GM18858 (cell line): ENCODE results near the gene TAF6.

Experiments
- ATAC-seq: cut with Tn5 transposase; IDR thresholded peaks from one replicate; pipeline ENCODE4 v1.9.1; 2021; ENCODE audit not compliant: unreplicated experiment

TAF6 gene

DNA sequence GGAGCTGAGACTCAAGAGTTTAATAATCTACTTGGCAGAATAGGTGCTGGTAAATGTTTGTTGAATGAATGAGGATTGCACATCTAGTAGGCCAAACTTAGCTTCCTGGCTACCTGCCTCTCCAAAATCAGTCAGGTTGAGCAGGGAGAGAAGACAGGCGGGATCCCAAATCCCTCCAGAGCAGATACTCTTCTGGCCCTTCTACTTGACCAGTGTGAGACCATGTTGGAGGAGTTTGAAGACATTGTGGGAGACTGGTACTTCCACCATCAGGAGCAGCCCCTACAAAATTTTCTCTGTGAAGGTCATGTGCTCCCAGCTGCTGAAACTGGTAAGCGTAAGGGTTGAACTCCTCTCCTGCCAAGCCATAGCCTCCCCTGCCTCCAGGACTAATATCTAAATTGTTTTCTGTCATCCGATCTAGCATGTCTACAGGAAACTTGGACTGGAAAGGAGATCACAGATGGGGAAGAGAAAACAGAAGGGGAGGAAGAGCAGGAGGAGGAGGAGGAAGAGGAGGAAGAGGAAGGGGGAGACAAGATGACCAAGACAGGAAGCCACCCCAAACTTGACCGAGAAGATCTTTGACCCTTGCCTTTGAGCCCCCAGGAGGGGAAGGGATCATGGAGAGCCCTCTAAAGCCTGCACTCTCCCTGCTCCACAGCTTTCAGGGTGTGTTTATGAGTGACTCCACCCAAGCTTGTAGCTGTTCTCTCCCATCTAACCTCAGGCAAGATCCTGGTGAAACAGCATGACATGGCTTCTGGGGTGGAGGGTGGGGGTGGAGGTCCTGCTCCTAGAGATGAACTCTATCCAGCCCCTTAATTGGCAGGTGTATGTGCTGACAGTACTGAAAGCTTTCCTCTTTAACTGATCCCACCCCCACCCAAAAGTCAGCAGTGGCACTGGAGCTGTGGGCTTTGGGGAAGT is 5.4 kb upstream of the TAF6 start:
- ATAC-seq = no peak

DNA sequence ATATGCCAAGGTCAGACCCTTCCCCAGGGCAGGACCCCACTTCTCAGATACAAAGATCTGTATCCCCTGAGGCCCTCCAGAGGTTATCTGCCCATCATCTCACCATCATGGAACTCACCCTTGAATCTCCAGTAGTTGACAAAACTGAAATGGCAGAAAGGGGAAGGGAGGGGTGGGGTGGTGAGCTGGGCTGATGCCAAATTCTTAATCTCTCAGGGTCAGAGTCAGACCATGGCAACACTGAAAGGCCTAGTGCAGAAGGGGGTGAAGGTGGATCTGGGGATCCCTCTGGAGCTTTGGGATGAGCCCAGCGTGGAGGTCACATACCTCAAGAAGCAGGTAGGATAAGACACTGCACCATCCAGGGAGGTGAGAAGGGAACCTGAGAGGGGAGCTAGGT is 3.4 kb upstream of the TAF6 start:
- no peak for ATAC-seq

DNA sequence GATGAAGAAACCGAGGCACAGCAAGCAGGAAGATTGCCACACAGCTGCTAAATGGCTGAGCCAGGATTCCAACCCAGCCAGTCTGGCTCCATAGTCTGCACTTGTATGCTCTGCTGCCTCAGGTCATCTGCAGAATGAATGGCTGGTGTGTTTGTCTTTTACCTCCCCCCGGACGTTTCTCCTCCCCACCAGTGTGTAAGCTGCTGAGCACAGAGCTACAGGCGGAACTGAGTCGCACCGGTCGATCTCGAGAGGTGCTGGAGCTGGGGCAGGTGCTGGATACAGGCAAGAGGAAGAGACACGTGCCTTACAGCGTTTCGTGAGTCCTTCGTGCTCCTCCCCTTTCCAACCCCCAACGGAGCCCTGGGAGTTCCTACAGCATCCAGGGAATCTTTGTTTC is 2.9 kb upstream of the TAF6 start:
- ATAC-seq = no peak

DNA sequence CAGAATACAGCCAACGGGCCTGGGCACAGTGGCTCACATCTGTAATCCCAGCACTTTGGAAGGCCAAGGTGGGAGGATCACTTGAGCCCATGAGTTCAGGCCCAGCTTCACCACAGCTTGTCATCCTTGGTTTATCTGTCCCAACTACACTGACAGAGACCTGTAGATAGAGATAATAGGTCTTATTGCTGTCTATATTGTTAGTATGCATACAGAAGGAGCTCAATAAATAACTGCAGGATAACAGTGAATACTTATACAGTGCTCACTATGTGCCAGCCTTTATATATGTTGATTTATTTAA is 1.5 kb upstream of the TAF6 start:
- no peak for ATAC-seq

DNA sequence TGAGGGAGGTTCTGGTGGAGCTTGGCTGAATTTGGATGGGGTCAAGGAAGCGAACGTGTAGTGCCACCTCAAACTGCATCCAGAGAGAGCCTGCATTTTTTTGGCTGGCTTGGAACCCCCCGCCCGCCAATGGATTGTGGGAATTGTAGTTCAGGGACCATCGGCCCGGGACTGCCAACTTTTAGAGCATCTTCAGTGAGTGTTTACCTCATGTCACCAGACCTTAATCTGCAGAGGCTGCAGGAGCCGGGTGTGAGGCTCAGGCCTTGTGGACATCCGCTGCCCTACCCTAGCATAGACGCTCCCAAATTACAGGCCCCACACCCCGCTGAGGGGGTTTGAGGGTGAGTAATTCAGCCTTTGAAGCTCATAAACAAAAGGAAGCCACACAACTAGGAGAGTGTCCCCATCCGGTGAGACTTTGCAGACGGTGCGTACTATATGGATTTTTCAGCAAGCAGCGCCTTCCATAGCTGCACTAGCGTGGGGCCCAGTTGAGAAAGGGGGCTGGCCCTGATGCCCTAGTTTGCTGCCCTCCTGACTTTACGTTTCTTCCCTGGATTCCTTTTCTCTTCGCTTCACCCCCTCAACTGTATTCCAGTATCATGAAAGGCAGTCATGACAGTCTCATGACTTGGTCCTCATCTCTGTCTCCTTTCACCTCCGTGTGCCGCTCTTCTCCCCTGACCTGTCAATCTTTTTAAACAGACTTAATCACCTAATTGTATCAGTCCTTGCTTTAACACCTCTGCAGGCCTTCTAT is 993 bp upstream of the TAF6 start:
- peak; percentile 22 for ATAC-seq

DNA sequence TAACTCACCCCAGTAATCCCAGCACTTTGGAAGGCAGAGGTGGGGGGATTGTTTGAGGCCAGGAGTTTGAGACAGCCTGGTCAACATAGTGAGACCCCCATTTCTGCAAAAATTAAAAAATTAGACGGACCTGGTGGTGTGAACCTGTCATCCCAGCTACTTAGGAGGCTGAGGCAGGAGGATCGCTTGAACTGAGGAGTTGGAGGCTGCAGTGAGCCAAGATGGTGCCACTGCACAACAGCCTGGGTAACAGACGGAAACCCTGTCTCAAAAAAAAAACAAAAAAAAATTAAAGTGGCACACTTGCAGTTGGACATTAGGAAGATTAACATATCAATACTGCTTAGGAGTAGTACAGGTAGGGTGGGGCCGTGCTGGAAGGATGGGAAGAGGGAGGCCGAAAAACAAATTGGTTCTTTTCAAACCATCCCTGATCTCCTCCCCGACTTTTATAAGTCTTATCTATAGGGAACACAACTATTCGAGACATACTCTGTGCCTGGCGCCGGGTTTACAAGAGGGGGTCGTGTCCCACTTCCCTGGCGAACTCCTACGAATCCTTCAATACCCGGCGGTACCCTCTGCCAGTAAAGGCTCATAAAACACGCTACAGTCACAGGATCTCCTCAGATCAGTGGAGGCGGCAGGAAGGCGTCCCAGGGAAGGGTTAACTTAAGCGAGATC is 628 bp downstream of the TAF6 start:
- ATAC-seq = no peak

DNA sequence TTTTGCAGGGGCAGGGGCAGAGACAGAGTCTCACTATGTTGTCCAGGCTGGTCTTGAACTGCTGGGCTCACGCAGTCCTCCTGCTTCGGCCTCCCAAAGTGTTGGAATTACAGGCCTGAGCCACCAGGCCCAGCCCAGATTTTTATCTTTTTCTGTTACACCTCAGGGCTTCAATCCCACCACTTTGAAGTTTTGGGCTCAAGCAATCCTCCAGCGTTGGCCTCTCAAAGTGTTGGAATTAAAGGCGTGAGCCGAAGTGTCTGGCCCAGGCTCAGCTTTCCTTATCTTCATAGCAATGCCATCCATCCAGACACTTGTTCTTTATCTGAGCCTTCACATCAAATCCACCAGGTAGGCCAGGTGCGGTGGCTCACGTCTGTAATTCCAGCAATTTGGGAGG is 4.1 kb downstream of the TAF6 start:
- no peak for ATAC-seq

DNA sequence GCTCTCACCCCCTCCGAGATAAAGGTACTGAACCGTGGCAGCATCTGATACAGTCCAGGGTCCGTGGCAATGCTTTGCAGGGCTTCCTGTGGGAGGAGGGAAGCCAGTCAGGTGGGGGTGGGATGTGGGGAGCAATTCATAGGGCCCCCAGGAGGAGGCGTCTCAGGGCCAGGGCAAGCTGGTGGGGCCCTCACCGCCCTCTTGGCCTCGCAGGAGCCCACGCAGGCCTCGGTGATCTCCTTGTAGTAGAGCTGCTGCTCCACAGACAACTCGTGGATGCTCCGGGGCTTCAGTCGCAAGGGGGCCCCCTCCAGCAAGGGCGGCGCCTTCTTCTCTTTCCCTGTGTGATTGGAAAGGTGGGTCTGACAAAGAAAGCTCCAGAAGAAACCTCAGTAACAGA is 7.2 kb downstream of the TAF6 start:
- no peak for ATAC-seq

DNA sequence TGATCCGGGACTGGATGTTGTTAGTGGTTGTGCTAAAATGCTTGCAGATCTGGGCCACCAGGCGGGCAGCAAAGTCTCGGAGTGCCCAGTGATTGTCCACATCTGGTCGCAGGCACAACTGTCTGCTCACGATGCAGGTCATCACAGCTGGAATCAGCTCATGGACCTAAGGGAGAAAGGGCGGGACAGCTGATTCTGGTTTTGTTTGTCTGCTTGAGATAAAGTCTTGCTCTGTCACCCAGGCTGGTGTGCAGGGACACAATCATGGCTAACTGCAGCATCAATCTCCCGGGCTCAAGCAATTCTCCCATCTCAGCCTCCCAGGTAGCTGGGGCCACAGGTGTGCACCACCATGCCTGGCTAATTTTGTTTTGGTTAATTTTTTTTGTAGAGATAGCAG is 8.0 kb downstream of the TAF6 start:
- ATAC-seq = no peak

DNA sequence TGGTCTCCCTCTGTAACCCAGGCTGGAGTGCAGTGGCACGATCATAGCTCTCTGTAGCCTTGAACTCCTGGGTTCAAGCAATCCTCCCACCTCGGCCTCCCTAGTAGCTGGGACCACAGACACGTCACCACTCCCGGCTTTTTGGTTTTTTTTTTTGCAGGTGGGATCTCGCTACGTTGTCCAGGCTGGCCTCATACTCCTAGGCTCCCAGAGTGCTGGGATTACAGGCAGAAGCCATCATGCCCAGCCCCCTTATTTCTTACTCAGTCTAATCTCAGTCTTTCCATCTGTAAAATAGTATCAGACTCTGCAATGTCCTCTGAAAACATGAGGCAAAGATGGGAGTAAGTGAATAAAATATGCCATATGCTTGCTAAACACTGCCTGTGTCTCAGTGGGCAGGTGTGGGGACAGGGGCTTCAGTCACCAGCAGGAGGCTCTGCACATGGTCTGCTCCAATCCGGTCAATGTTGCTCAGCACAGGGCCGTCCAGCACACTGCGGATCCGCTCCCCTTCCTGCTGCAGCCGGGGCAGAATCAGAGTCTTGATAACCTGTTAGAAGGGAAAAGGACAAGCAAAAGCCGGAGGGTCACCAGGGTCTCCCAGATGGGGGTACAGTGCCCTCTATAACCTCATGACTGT is 9.5 kb downstream of the TAF6 start:
- ATAC-seq = no peak

DNA sequence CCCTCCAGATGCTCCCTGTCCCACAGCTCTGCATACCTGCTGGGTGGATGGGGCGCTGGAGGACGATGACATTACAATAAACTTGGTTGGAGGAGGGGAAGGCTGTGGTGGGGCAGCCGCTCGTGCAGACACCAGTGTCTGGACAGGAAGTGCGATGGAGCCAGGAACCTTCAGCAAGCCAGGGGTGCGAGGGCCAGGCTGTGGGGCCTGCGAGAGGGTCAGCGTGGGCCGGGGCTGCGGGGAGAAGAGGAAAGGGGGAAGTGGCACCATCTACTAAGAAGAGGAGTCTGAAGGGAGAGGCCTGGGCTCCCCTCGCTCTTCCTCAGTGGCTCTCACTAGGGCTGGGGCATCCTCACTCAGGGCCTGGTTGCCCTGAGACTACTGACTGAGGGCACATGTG is 11.3 kb downstream of the TAF6 start:
- no peak for ATAC-seq

DNA sequence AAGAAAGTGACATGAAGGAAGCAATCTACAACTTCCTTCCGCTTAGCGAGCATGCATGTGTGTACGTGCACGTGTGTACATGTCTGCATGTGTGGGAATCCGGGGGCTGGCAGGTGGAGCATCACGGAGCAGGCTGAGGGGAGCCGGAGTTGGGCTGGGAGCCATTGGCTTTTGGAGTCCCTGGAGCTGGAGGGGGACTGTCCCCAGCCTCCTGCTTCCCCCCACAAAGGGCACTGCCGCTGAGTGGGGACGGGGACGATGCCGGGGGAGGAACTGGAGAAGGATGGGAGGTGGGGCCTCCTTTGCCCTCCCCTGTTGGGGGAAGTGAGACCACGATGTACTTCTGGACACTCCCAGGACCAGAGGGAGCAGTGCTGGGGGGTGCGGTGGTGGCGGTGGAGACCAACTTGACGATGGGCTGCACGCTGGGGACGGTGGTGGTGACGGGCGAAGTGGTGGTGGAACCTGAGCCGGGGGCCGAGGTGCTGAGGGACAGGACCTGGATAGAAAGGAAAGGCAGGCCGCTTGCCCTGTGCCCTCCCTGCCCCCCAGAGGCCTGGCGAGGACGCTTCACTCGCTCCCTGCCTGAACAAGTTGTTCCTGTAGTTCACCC is 11.9 kb downstream of the TAF6 start:
- ATAC-seq = no peak

DNA sequence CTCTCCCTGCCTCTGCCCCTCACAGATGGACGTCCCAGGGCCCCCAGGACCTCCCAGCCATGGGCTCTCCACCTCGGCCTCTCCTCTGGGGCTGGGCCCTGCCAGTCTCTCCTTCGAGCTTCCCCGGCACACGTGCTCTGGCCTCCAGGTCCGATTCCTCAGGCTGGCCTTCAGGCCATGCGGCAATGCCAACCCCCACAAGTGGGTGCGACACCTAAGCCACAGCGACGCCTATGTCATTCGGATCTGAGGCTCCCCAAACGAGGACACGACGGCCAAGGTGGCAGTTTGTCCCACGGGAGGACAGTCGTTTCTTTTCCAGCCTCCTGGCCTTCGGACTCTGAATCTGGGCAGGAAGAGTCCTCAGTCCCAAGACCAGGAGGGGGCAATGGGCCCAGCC is 12.5 kb downstream of the TAF6 start:
- ATAC-seq = no peak

DNA sequence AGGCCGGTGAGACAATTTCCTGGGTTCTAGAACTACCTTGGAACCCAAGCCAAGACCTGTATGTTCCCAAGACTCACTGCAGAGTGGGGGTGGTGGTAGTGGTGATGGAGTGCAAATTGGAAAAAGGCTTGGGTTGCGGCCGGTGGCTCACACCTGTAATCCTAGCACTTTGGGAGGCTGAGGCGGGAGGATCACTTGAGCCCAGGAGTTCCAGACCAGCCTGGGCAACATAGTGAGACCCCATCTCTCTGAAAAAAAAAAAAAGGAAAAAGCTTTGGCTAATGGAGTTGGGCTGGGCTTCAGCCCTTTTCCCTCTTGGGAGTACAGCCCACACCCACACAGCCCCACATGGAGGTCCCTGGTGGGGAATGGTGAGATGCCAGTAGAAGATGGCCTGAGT is 13.6 kb downstream of the TAF6 start:
- ATAC-seq = no peak

DNA sequence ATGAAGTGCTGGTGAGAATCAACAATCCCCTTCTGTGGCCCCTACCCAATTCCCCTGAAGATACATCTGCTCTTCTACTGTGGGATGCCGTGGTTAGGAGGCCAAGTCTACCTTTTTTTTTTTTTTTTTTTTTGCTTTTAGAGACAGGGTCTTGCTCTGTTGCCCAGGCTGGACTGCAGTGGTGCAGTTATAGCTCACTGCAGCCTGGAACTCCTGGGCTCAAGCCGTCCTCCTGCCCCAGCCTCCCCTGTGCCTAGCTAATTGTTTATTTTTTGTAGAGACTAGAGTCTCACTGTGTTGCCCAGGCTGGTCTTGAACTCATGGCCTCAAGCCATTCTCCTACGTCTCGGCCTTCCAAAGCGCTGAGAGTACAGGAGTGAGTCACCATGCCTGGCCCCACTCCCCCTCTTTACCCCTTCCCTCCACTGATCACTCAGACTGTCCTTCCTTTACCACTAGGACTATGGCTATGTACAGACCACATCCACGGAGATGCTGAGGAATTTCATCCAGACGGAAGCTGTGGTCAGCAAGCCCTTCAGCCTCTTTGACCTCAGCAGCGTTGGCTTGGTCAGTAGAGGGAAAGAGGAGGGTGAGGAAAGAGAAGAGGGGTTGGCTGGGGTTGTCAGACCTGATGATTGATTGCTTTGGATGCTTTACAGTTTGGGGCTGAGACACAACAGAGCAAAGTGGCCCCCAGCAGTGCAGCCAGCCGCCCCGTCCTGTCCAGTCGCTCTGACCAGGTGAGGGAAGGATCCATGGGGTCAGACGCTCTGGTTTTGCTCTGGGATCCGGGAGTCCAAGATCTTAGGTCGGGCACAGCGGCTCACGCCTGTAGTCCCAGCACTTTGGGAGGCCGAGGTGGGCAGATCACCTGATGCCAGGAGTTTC is 16.0 kb downstream of the TAF6 start:
- ATAC-seq = no peak

DNA sequence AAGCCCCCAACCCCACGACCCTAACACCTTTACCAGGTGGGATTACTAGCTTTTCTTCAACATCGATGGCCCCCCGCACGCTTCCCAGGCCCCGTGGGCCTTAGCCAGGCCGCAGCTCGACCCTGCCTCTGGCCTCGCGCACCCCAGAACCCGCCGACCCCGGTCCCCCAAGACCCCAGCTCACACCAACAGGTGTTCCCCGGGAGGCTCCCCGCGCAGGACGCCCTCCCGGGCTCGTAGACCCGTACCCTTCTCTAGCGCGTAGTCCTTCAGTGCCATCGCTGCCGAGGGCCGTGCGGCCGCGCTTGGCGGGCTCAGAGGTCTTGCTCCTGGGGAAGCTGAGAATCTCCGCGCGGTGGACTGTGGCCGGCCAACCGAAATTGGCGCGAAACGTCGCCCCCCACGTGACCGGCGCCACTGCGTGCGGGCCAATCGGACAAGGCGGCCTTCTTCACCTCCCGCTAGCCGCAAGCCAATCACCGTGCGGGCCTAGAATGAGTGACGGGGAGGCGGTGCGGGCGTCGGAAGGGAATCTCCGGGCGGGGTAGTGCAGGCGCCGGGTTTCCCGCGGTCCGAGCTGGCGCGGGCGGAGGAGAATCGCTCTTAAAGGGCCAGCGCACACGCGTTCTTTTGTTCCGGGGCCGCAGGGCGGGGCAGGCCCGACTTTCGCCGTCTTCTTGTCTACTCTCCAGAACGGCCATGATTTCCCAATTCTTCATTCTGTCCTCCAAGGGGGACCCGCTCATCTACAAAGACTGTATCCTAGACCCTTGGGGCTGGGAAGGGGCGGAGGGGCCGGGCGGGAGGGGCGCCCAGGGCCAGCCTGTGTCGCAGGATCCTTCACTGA is 17.9 kb downstream of the TAF6 start, which contains the start of the genes AP4M1 and MCM7:
AP4M1 (plus strand) TSS at position 628 of the 847 bp plus-strand sequence; CDS start at position 700, 72 bp downstream.
MCM7 (minus strand) TSS at position 382 of the 847 bp plus-strand sequence; CDS start at position 279, 103 bp downstream.
- peak; percentile 54 for ATAC-seq

DNA sequence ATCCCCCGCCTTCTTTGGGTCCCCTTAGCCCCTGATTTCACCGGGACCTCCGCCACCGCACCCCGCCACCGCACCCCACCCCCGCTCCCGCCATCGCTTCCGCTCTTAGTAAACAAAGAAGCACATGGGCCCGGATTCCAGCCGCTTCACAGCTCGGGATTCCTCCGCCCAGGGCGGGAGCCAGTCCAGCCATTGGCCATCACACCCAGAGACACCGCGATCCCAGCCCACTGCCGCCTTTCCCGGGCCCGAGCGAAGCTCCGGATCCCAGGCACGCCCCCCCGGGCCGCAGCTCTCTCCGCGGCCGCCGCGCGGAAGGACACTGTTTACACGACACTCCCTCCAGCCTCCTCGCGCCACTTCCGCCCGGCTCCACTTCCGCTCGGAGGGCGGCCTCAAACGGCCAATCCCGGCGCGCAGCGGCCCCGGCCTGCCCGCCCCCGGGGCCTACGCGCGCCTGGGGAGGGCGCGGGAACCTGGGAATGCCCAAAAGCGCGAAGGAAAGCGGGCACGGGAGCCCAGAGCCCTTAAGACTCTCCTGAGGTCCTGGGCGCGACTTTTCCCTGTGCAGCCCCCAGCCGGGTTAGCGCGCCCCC is 18.6 kb downstream of the TAF6 start:
- peak; percentile 53 for ATAC-seq

DNA sequence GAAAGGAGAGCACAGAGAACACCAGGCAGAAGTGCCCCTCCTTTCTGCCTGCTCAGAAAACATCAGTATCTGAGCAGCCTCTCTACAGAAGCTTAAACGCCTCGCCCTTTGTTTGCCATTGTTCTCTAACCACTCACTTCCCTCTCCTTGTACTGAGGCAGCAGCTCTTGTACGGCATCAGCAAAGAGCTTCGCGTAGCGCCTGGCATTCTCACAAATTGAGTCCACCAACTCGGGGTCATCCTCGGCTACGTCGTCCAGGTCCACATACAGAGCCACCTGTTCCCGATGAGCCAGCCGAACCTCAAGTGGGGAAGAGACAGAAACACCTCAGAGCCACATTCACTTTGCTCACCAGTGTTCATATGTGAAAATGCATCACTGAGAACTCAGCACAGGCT is 19.7 kb downstream of the TAF6 start:
- no peak for ATAC-seq
